ENCODE results near the gene KCNK1.

The KCNK1 gene

GRCh38 chr1:233664253-233664652 lies 50.3 kb downstream of the KCNK1 start:
- Histone ChIP-seq H3K4me1 (ENCODE audit: low read length) (peaks cover 36% of the 10 kb centered on the region), H3K4me2 (ENCODE audit: low read depth, low read length) (no peak overlapping the region), H4K20me1 (ENCODE audit: insufficient read depth, low read length) (no peaks in the 10 kb centered on the region), H3K9me3 (replicated peaks; ENCODE audit: insufficient read depth, low read length) (no peaks in the 10 kb centered on the region), H3K27ac (ENCODE audit: low read length) (no peak overlapping the region), H2AFZ (ENCODE audit: low read length) (no peak overlapping the region), H3K27me3 (replicated peaks; ENCODE audit: insufficient read depth, low read length) (no peaks in the 10 kb centered on the region), H3K4me3 (ENCODE audit: low read length) (no peak overlapping the region), H3K36me3 (replicated peaks; ENCODE audit: insufficient read depth, low read length) (no peaks in the 10 kb centered on the region), H3K9me2 (replicated peaks; ENCODE audit: insufficient read depth, low read length) (no peaks in the 10 kb centered on the region), H3K79me2 (ENCODE audit: low read length) (no peaks in the 10 kb centered on the region), H3K9ac (ENCODE audit: low read length) (no peak overlapping the region), H3F3A (ENCODE audit: insufficient read depth, low read length) (peaks cover 13% of the 10 kb centered on the region)
- TF ChIP-seq EZH2phosphoT487 (IDR thresholded peaks at IDR 0.05; ENCODE audit: low read length) (no peak), CTCF (IDR thresholded peaks at IDR 0.05; ENCODE audit: low read length) (no peak), EZH2 (optimal IDR thresholded peaks at IDR 0.05; ENCODE audit: low read depth, low read length) (no peak)
- no peak for DNase-seq

DNA sequence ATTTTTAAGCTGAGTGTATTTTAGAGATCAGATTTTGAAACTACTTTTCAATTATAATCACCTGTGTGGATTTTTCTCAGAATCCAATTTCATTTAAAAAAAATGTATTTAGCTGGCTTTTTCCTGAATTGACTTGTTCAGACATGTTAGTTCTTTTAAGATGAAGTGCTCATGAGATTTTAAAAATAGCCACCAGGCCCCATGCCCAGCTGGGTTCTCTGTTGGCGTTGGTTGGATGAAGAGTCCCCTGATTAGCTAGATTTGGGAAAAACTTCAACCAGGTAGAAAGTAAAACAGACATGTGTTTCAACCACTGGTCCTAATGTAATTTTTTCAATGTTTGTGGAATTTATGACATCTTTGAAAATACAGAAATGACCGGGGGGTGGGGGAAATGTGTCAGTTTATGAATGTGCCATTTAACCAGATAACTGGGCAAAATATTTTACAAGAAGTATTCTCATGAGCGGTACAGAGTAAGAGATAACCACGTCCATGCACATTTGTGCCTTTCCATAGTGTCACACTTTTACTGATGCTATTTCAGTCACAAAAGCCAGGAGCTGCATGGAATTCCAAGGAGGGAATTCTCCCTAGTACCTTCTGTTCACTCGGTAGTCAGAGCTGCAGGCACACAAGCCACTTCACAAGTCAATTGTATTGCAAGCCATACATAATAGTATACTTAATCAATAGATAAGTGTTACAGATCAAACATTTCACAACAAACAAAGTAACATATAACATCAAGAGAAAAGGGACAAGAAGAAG lies 51.1 kb downstream of the KCNK1 start:
- no peak overlapping the region for H3K9ac ChIP-seq (ENCODE audit: low read length)
- H3K27me3 ChIP-seq (replicated peaks; ENCODE audit: insufficient read depth, low read length): no peaks in the 10 kb centered on the region
- H3K79me2 ChIP-seq (ENCODE audit: low read length): no peaks in the 10 kb centered on the region
- no peaks in the 10 kb centered on the region for H3K9me2 ChIP-seq (replicated peaks; ENCODE audit: insufficient read depth, low read length)
- no peaks in the 10 kb centered on the region for H3K36me3 ChIP-seq (replicated peaks; ENCODE audit: insufficient read depth, low read length)
- no peak overlapping the region for H3K27ac ChIP-seq (ENCODE audit: low read length)
- H2AFZ ChIP-seq (ENCODE audit: low read length): no peak overlapping the region
- TF ChIP-seq EZH2phosphoT487 (IDR thresholded peaks at IDR 0.05; ENCODE audit: low read length): no peak
- TF ChIP-seq CTCF (IDR thresholded peaks at IDR 0.05; ENCODE audit: low read length): no peak
- TF ChIP-seq EZH2 (optimal IDR thresholded peaks at IDR 0.05; ENCODE audit: low read depth, low read length): no peak
- H3K4me3 ChIP-seq (ENCODE audit: low read length): no peak overlapping the region
- H3K9me3 ChIP-seq (replicated peaks; ENCODE audit: insufficient read depth, low read length): no peaks in the 10 kb centered on the region
- peaks cover 13% of the 10 kb centered on the region for H3F3A ChIP-seq (ENCODE audit: insufficient read depth, low read length)
- H3K4me1 ChIP-seq (ENCODE audit: low read length): peaks cover 36% of the 10 kb centered on the region
- DNase-seq: no peak
- no peak overlapping the region for H3K4me2 ChIP-seq (ENCODE audit: low read depth, low read length)
- H4K20me1 ChIP-seq (ENCODE audit: insufficient read depth, low read length): no peaks in the 10 kb centered on the region

GRCh38 chr1:233665575-233666270 lies 51.8 kb downstream of the KCNK1 start:
- Histone ChIP-seq H3K27ac (ENCODE audit: low read length) (no peak overlapping the region), H3K9me3 (replicated peaks; ENCODE audit: insufficient read depth, low read length) (no peaks in the 10 kb centered on the region), H3F3A (ENCODE audit: insufficient read depth, low read length) (peaks cover 13% of the 10 kb centered on the region), H3K4me2 (ENCODE audit: low read depth, low read length) (no peak overlapping the region), H3K36me3 (replicated peaks; ENCODE audit: insufficient read depth, low read length) (no peaks in the 10 kb centered on the region), H3K9ac (ENCODE audit: low read length) (no peak overlapping the region), H2AFZ (ENCODE audit: low read length) (no peak overlapping the region), H3K9me2 (replicated peaks; ENCODE audit: insufficient read depth, low read length) (no peaks in the 10 kb centered on the region), H3K27me3 (replicated peaks; ENCODE audit: insufficient read depth, low read length) (no peaks in the 10 kb centered on the region), H3K4me1 (ENCODE audit: low read length) (peaks cover 36% of the 10 kb centered on the region), H4K20me1 (ENCODE audit: insufficient read depth, low read length) (no peaks in the 10 kb centered on the region), H3K79me2 (ENCODE audit: low read length) (no peaks in the 10 kb centered on the region), H3K4me3 (ENCODE audit: low read length) (no peak overlapping the region)
- no peak for TF ChIP-seq CTCF (IDR thresholded peaks at IDR 0.05; ENCODE audit: low read length)
- TF ChIP-seq EZH2phosphoT487 (IDR thresholded peaks at IDR 0.05; ENCODE audit: low read length): no peak
- no peak for DNase-seq

All from MM.1S (cell line).